ENCODE data around the gene TNKS1BP1.

TNKS1BP1 gene

DNA sequence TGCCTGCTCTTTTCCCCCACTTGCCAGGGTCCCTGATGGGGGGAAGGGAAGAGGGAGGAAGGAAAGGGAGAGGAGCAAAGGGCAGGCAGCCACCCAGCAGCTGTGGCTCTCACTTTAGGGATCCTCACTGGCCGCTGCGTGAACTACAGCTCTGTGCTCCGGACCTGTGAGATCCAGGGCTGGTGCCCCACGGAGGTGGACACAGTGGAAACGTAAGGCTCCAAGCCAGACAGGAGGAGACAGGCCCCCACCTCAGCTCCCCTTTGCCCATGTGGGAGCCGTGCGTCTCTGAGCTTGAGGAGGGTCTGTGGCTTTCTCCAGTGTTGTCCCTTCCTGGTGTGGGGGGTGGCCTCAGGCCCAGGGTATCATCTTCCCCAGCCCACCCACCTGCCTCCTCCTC lies 23.3 kb upstream of the TNKS1BP1 start:
- DNase-seq (ENCODE audit: low read depth): no peak
- TF ChIP-seq, protein P1, sequence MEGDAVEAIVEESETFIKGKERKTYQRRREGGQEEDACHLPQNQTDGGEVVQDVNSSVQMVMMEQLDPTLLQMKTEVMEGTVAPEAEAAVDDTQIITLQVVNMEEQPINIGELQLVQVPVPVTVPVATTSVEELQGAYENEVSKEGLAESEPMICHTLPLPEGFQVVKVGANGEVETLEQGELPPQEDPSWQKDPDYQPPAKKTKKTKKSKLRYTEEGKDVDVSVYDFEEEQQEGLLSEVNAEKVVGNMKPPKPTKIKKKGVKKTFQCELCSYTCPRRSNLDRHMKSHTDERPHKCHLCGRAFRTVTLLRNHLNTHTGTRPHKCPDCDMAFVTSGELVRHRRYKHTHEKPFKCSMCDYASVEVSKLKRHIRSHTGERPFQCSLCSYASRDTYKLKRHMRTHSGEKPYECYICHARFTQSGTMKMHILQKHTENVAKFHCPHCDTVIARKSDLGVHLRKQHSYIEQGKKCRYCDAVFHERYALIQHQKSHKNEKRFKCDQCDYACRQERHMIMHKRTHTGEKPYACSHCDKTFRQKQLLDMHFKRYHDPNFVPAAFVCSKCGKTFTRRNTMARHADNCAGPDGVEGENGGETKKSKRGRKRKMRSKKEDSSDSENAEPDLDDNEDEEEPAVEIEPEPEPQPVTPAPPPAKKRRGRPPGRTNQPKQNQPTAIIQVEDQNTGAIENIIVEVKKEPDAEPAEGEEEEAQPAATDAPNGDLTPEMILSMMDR (conservative IDR thresholded peaks at IDR 0.05; ENCODE audit: low read depth, low read length): no peak
- no peak overlapping the region for H3K4me3 ChIP-seq (ENCODE audit: low read depth, low read length)

DNA sequence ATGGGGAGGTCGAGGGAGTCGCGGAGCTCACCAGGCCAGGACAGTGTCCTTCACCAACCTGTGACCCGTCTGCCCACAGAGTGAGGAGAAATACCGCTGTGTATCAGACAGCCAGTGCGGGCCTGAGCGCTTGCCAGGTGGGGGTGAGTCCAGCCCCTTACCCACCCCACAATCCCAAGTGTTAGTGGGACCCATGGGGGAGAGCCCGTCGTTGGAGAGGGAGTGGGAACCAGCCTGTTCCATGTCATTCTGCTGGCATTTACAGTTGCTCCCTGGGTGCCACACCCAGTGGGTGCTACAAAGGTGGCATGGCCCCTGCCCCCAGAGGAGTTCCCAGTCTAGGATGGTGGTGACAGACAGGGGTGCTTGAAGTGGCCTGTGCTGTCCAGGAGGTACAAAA lies 22.6 kb upstream of the TNKS1BP1 start:
- TF ChIP-seq, protein P1 (conservative IDR thresholded peaks at IDR 0.05; ENCODE audit: low read depth, low read length): no peak
- DNase-seq (ENCODE audit: low read depth): no peak
- no peak overlapping the region for H3K4me3 ChIP-seq (ENCODE audit: low read depth, low read length)

DNA sequence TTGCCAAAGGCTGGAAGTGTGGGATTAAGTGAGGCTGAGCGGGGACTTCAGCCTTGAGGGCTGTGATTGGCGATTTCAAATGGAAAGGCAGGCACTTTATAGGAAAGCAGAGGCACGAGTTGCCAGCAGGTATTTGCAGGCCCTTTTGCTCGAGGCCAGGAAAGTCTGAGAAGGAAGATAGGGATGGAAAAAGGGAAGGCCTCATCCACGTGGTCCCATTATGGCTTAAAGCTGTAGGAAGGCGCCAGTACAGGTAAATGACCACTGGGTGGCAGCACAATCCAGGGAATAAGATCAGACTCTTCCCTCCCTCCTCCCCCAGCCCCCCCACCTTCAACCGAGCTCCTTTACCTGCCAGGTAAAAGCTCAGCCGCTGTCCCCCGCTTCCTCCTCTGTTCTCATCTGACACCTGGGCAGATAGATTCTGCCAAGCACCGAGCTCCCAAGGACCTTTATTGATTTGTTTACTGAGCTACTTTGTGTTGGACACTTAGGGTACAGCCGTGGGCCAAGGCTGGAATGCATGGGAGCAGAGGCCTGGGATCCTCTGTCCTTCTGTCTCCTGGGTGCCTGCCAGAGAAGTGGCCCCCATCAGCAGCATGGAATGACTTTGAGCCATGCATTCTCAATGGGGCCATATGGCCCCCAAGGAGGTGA lies 20.9 kb upstream of the TNKS1BP1 start:
- TF ChIP-seq, protein P1 (conservative IDR thresholded peaks at IDR 0.05; ENCODE audit: low read depth, low read length): peak; percentile 78
- peak; percentile 78 for DNase-seq (ENCODE audit: low read depth)
- H3K4me3 ChIP-seq (ENCODE audit: low read depth, low read length): no peak overlapping the region

- no peak overlapping the region for H3K4me3 ChIP-seq (ENCODE audit: low read depth, low read length)
- DNase-seq (ENCODE audit: low read depth): no peak
- TF ChIP-seq, protein P1 (conservative IDR thresholded peaks at IDR 0.05; ENCODE audit: low read depth, low read length): no peak
These were observed 20.1 kb upstream of the TNKS1BP1 start for GRCh38 chr11:57344826-57345225.

DNA sequence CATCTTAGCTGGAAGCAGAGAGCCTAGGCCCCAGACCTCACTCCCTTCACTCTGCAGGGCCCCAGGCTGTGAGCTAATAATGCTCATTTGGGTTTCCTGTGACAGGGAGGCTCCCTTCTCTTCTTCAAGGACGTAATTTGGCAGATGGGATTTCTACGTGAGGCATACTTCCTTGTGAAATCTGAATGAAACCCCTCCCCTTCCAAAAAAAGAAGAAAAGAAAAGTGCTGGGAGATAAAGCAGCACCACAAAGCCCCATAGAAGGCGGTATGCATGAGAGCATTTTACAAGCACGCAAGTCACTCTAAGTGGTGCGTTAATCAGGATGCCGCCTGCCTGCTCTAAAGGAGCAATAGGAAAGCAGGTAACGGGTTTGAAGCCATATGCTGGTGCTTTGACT lies 19.1 kb upstream of the TNKS1BP1 start:
- no peak for DNase-seq (ENCODE audit: low read depth)
- TF ChIP-seq, protein P1 (conservative IDR thresholded peaks at IDR 0.05; ENCODE audit: low read depth, low read length): no peak
- no peak overlapping the region for H3K4me3 ChIP-seq (ENCODE audit: low read depth, low read length)

GRCh38 chr11:57342702-57343101 lies 17.9 kb upstream of the TNKS1BP1 start:
- TF ChIP-seq, protein P1 (conservative IDR thresholded peaks at IDR 0.05; ENCODE audit: low read depth, low read length): no peak
- no peak overlapping the region for H3K4me3 ChIP-seq (ENCODE audit: low read depth, low read length)
- no peak for DNase-seq (ENCODE audit: low read depth)

- no peak overlapping the region for H3K4me3 ChIP-seq (ENCODE audit: low read depth, low read length)
- no peak for DNase-seq (ENCODE audit: low read depth)
- TF ChIP-seq, protein P1 (conservative IDR thresholded peaks at IDR 0.05; ENCODE audit: low read depth, low read length): no peak
These were observed 16.6 kb upstream of the TNKS1BP1 start for GRCh38 chr11:57341250-57341808.

All from choroid plexus epithelial cell (primary cell).